Occipital lobe (tissue), 2 donors: ENCODE data around the gene PER1. TPM values are rescaled to one million over a fixed set of nuclear protein-coding genes. Genes with fewer than 3 reads are reported as not detected.

Experiments
- DNase-seq: peaks from one replicate; lab custom pipeline; 2025; lab: John Stamatoyannopoulos, UW
- total RNA-seq: library from RNA; depleted of rRNA; stranded (reverse); fragments of >200 nt; gene quantifications from one replicate; pipeline ENCODE4 v1.2.3, GENCODE V29; 2014

Gene PER1
- total RNA-seq, 1 donor from 2014 or later, result 7.8 TPM

GRCh38 chr17:8154608-8155155, 2.5 kb upstream of the PER1 start:
- no peak for DNase-seq

GRCh38 chr17:8153957-8154607, 1.9 kb upstream of the PER1 start:
- peak; percentile 98 for DNase-seq

GRCh38 chr17:8153525-8153956, 1.3 kb upstream of the PER1 start:
- DNase-seq, result peak; percentile 84

GRCh38 chr17:8153031-8153451, 837 bp upstream of the PER1 start:
- DNase-seq, result no peak

- DNase-seq, result peak; percentile 65
These were observed 528 bp downstream of the PER1 start for GRCh38 chr17:8151641-8152111.

GRCh38 chr17:8151120-8151640, 1.0 kb downstream of the PER1 start:
- peak; percentile 79 for DNase-seq

- DNase-seq, result no peak
These were observed 1.7 kb downstream of the PER1 start for GRCh38 chr17:8150194-8151119.

- DNase-seq, result no peak
These were observed 2.6 kb downstream of the PER1 start for GRCh38 chr17:8149419-8150193.

- DNase-seq, result no peak
These were observed 3.6 kb downstream of the PER1 start for GRCh38 chr17:8148560-8148959.

GRCh38 chr17:8147805-8148404, 4.3 kb downstream of the PER1 start:
- no peak for DNase-seq

GRCh38 chr17:8147141-8147804, 4.9 kb downstream of the PER1 start:
- no peak for DNase-seq

GRCh38 chr17:8146381-8147140, 5.6 kb downstream of the PER1 start:
- DNase-seq, result no peak

GRCh38 chr17:8145811-8146210, 6.4 kb downstream of the PER1 start:
- DNase-seq, result no peak

- no peak for DNase-seq
These were observed 7.6 kb downstream of the PER1 start for GRCh38 chr17:8144401-8145231.

GRCh38 chr17:8143581-8144400, 8.4 kb downstream of the PER1 start:
- DNase-seq, result no peak

- DNase-seq, result no peak
These were observed 9.2 kb downstream of the PER1 start for GRCh38 chr17:8142887-8143580.
